ENCODE data around the gene BRI3.
A peak's percentile ranks its signal among the peaks of the same experiment; 100 is the strongest.

DNA sequence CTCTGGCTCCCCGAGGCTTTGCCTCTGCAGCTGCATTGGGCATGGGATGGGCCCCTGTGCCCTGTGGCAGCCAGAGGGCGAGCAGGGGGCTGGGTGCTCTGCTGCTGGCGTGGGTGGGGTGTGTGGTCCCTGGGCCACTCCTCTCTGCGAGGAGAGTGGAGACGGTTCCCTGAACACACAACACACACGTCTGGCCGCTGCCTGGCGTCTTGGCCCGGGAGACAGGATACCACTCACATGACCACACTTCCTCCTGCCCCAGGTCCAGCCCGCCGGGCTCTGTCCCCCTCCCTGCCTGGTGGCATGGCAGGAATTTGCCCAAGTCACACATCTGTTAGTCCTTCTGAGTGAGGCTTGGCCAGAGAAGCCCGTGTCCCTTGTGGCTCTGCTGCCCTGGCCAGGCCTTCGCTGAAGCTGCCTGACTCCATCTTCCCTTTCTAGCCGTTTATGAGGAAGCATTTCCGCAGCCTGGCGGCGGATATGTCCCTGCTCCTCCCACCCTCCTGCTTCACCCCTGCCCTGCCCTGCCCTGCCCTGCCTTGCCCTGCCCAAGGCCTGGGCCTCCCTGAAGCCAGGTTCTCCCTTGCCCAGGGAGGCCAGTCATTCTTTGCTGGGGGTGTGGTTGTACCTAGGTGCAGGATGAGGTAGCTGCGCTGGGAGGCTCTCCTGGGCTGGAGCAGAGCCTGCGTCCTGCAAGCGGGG, 3.0 kb downstream of the BRI3 start:
- peak in 2 of 3 donors; percentile 50 to 75 for TF ChIP-seq POLR2AphosphoS5 (IDR thresholded peaks at IDR 0.05)
- peak in 1 of 2 donors; percentile 31 for TF ChIP-seq POLR2A (IDR thresholded peaks at IDR 0.05)

Data from suprapubic skin (tissue), 4 donors.